Suprapubic skin (tissue), 4 donors: ENCODE results near the gene REPS2.

Experiments used
- CTCF ChIP-seq, 2 donors: fragments of 200-600 bp in 1 of 2; fragments of 450-650 bp in 1 of 2; sonication (generic) in 1 of 2; IDR thresholded peaks; one replicate each; pipeline ENCODE4 v1.5.1; 2016 to 2019; ENCODE audit warnings: antibody characterized with exemption in 2 of 2, mild to moderate bottlenecking in 1 of 2, moderate library complexity in 1 of 2
- EP300 ChIP-seq: sonication (generic); formaldehyde crosslinking; IDR thresholded peaks from one replicate; pipeline ENCODE4 v1.6.1; 2017; ENCODE audit warnings: antibody characterized with exemption
- POLR2A ChIP-seq, 2 donors: fragments of 450-650 bp; IDR thresholded peaks; one replicate each; pipeline ENCODE4 v1.6.1; 2017; ENCODE audit warnings: antibody characterized with exemption in 2 of 2, mild to moderate bottlenecking in 2 of 2, moderate library complexity in 2 of 2
- POLR2AphosphoS5 ChIP-seq, 3 donors: sonication (generic); formaldehyde crosslinking; IDR thresholded peaks; one replicate each; pipeline ENCODE4 v1.6.1; 2017; ENCODE audit warnings: antibody characterized with exemption in 3 of 3

- TF ChIP-seq POLR2A (IDR thresholded peaks at IDR 0.05) (no peak), CTCF (IDR thresholded peaks at IDR 0.05) (no peak), POLR2AphosphoS5 (IDR thresholded peaks at IDR 0.05) (no peak), EP300 (no peak)
These were observed 240.8 kb downstream of the REPS2 start for GRCh38 chrX:17187136-17187756.
